ENCODE measurements around the gene AP2S1. TPM values are rescaled to one million over a fixed set of nuclear protein-coding genes. Genes with fewer than 3 reads are reported as not detected.
"Not testable (repeated sequence)": the region's sequence is repeated elsewhere in the genome, so short reads cannot be mapped to it uniquely, and the experiment has no call there.

Gene AP2S1
- total and polyA plus RNA-seq, 5 experiments from 2014 or later: 39.3 to 68.3 (median 63.8) TPM

DNA sequence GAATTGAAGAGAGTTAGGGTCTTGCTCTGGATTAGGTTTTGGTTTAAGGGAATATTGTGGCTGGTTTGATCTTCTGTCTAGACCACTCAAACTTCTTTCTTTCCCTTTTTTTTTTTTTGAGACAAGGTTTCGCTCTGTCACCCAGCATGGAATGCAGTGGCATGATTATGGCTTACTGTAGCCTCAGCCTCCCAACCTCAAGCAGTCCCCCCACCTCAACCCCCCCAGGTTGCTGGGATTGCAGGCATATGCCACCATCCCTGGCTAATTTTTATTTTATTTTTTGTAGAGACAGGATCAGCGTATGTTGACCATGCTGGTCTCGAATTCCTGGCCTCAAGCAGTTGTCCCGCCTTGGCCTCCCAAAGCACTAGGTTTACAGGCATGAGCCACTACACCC is 31.4 kb upstream of the AP2S1 start:
- H3K36me3 Mint-ChIP-seq: peaks cover 0 to 4% (median 2%) of the 10 kb centered on the region in 3 donors
- DNase-seq (no peak), ATAC-seq (no peak)
- H3K9me3 Mint-ChIP-seq: no peaks in the 10 kb centered on the region
- H3K27ac Mint-ChIP-seq: no peak overlapping the region
- peaks cover 10 to 21% (median 15%) of the 10 kb centered on the region in 4 donors for H3K4me1 Mint-ChIP-seq
- POLR2A ChIA-PET: no interaction called here
- no peaks in the 10 kb centered on the region for H3K27me3 Mint-ChIP-seq
- no peak overlapping the region for H3K4me3 Mint-ChIP-seq

DNA sequence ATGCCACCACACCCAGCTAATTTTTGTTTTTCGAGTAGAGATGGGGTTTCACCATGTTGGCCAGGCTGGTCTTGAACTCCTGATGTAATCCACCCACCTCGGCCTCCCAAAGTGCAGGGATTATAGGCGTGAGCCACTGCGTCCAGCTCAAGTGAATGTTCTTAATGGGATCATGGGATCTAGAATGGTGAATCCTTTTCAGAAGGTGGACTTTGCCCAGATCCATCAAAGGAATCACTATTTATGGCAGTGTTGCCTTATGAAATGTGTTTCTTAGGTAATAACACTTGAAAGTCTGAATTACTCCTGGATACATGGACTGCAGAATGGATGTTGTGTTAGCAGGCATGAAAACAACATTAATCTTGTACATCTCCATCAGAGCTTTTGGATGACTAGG is 30.4 kb upstream of the AP2S1 start:
- ATAC-seq (no peak), DNase-seq (no peak)
- H3K4me1 Mint-ChIP-seq: peaks cover 6 to 14% (median 7%) of the 10 kb centered on the region in 4 donors
- H3K9me3 Mint-ChIP-seq: no peaks in the 10 kb centered on the region
- H3K36me3 Mint-ChIP-seq: peaks cover 0 to 4% (median 2%) of the 10 kb centered on the region in 3 donors
- peak overlapping the region in 2 of 10 donors; percentile 3 to 48 for H3K27ac Mint-ChIP-seq
- POLR2A ChIA-PET: no interaction called here
- no peak overlapping the region for H3K4me3 Mint-ChIP-seq
- H3K27me3 Mint-ChIP-seq: no peaks in the 10 kb centered on the region

DNA sequence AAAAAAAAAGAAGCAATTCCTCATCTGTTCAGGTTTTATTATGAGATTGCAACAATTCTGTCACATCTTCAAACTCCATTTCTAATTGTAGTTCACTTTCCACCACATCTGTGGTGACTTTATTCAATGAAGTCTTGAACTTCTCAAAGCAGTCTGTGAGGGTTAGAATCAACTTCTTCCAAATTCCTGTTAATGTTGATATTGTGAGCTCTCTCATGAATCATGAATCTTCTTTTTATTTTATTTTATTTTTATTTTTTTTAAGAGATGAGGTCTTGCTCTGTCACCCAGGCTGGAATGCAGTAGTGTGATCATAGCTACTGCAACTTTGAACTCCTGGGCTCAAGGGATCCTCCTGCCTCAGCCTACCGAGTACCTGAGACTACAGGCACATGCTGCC is 29.8 kb upstream of the AP2S1 start:
- peaks cover 6 to 14% (median 8%) of the 10 kb centered on the region in 4 donors for H3K4me1 Mint-ChIP-seq
- no peak overlapping the region for H3K27ac Mint-ChIP-seq
- H3K27me3 Mint-ChIP-seq: no peaks in the 10 kb centered on the region
- peaks cover 0 to 4% (median 2%) of the 10 kb centered on the region in 3 donors for H3K36me3 Mint-ChIP-seq
- no peak overlapping the region for H3K4me3 Mint-ChIP-seq
- H3K9me3 Mint-ChIP-seq: no peaks in the 10 kb centered on the region
- DNase-seq (no peak), ATAC-seq (no peak)
- POLR2A ChIA-PET: interaction anchor here (0.6 kb wide), 1 partner anchor 14 kb away, joined by 4 read pairs; no protein-coding TSS in a partner anchor

DNA sequence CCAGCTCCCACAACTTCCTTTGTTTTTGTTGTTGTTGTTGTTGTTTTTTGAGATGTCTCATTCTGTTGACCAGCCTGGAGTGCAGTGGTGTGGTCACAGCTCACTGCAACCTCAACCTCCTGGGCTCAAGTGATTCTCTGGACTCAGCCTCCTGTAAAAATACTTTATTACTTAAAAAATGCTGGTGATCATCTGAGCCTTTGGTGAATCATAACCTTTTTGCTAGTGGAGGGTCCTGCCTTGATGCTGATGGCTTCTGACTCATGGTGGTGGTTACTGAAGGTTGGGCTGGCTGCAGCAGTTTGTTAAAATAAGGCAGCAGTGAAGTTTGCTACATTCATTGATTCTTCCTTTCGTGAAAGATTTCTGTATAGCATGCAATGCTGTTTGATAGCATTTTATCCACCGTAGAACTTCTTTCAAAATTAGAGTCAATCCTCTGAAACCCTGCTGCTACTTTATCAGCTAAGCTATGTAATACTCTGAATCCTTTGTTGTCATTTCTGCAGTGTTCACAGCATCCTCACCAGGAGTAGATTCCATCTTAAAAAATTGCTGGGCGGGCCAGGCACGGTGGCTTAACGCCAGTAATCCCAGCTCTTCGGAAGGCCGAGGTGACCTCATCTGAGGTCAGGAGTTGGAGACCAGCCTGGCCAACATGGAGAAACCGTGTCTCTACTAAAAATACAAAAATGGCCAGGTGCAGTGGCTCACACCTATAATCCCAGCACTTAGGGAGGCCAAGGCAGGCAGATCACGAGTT is 28.1 kb upstream of the AP2S1 start:
- no peak for DNase-seq
- Mint-ChIP-seq H3K27me3 (no peaks in the 10 kb centered on the region), H3K36me3 (peaks cover 0 to 9% (median 2%) of the 10 kb centered on the region in 3 donors), H3K9me3 (no peaks in the 10 kb centered on the region), H3K27ac (peak overlapping the region in 3 of 10 donors; percentile 37 to 63 (median 45)), H3K4me3 (no peak overlapping the region), H3K4me1 (peaks cover 6 to 14% (median 9%) of the 10 kb centered on the region in 4 donors)
- no peak for ATAC-seq
- POLR2A ChIA-PET: interaction anchor here (0.8 kb wide), 1 partner anchor 24 kb away, joined by 3 read pairs; no protein-coding TSS in a partner anchor

DNA sequence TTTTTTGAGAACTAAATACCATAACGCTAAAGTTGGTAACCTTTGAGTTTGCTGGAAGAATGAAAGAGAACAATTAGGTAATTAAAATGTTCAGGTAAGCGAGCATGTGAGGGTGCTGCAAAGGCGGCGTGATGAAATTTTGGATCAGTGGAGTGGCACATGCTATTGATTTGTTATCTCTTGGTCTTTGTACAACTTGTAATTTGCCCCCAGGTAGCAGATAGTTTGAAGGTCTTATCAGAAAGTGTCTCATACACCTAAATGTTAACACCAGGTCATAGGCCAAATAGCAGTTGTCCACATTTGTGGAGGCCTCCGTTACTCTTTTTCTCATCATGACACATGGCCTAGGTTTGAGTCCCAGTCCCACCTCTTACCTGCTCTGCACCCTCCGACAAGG is 25.0 kb upstream of the AP2S1 start:
- peak overlapping the region in 1 of 10 donors; percentile 66 for H3K27ac Mint-ChIP-seq
- peaks cover 0 to 11% (median 0%) of the 10 kb centered on the region in 3 donors for H3K36me3 Mint-ChIP-seq
- H3K4me1 Mint-ChIP-seq: peaks cover 0 to 11% (median 5%) of the 10 kb centered on the region in 4 donors
- H3K27me3 Mint-ChIP-seq: no peaks in the 10 kb centered on the region
- ATAC-seq (no peak), DNase-seq (no peak)
- POLR2A ChIA-PET: no interaction called here
- H3K4me3 Mint-ChIP-seq: no peak overlapping the region
- no peaks in the 10 kb centered on the region for H3K9me3 Mint-ChIP-seq

DNA sequence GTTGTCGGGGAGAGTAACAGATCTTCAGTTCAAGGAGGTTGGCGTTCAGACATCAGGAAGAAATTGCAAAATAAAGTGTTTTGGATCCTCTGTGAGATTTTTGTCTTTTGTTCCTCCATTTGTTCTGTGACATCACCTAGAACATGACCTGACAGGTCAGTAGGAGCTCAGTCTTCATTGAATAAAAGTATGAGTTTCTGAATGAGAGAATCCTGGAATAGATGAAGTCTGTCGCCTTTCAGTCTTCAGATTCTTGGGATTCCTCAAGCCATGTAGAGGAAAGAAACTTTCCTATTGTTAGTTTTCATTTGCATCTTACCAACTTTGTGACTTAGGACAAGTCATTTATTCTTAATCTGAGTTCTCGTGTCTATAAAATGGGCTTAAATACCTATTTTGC is 24.6 kb upstream of the AP2S1 start:
- peaks cover 0 to 10% (median 0%) of the 10 kb centered on the region in 3 donors for H3K36me3 Mint-ChIP-seq
- H3K27ac Mint-ChIP-seq: no peak overlapping the region
- ATAC-seq (no peak), DNase-seq (no peak)
- H3K27me3 Mint-ChIP-seq: no peaks in the 10 kb centered on the region
- H3K4me3 Mint-ChIP-seq: no peak overlapping the region
- H3K9me3 Mint-ChIP-seq: no peaks in the 10 kb centered on the region
- peaks cover 0 to 11% (median 5%) of the 10 kb centered on the region in 4 donors for H3K4me1 Mint-ChIP-seq
- POLR2A ChIA-PET: no interaction called here

DNA sequence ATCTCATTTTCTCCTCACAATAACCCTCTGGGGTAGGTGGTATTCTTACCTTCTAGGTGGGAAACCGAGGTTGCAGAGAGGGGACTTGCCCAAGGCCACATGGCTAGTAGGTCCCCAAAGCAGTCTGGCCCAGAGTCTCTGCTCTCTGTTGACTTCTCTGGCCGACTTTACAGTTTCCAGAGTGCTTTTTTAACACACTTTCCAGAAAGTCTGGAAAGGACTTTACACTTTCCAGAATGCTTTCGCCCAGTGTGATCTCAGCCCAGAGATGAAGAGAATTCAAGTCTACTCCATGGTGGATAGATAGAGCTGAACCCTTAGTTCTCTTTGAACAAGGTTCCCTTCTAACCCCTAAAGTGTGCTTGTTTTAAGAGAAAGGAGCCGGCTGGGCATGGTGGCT is 22.3 kb upstream of the AP2S1 start:
- no peaks in the 10 kb centered on the region for H3K27me3 Mint-ChIP-seq
- H3K9me3 Mint-ChIP-seq: no peaks in the 10 kb centered on the region
- H3K36me3 Mint-ChIP-seq: peaks cover 0 to 8% (median 0%) of the 10 kb centered on the region in 3 donors
- DNase-seq: no peak
- peaks cover 4 to 18% (median 9%) of the 10 kb centered on the region in 4 donors for H3K4me1 Mint-ChIP-seq
- no peak overlapping the region for H3K27ac Mint-ChIP-seq
- ATAC-seq: no peak
- POLR2A ChIA-PET: no interaction called here
- no peak overlapping the region for H3K4me3 Mint-ChIP-seq

DNA sequence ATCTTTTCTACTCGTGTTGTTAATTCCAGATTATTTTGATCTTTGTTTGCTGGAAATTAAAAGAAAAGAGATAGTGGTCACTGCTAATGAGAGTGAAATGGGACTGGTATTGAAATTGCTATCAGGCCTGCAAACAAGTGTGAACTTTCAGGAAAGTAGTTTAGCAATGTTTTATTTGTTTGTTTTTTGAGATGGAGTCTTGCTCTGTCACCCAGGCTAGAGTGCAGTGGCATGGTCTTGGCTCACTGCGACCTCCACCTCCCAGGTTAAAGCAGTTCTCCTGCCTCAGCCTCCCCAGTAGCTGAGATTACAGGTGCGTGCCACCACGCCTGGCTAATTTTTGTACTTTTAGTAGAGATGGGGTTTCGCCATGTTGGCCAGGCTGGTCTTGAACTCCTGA is 20.5 kb upstream of the AP2S1 start:
- H3K27ac Mint-ChIP-seq, POLR2A ChIA-PET, DNase-seq, H3K36me3 Mint-ChIP-seq, H3K9me3 Mint-ChIP-seq, H3K4me3 Mint-ChIP-seq, ATAC-seq, H3K27me3 Mint-ChIP-seq: not testable (repeated sequence)
- H3K4me1 Mint-ChIP-seq: peaks cover 11 to 34% (median 17%) of the 10 kb centered on the region in 4 donors

DNA sequence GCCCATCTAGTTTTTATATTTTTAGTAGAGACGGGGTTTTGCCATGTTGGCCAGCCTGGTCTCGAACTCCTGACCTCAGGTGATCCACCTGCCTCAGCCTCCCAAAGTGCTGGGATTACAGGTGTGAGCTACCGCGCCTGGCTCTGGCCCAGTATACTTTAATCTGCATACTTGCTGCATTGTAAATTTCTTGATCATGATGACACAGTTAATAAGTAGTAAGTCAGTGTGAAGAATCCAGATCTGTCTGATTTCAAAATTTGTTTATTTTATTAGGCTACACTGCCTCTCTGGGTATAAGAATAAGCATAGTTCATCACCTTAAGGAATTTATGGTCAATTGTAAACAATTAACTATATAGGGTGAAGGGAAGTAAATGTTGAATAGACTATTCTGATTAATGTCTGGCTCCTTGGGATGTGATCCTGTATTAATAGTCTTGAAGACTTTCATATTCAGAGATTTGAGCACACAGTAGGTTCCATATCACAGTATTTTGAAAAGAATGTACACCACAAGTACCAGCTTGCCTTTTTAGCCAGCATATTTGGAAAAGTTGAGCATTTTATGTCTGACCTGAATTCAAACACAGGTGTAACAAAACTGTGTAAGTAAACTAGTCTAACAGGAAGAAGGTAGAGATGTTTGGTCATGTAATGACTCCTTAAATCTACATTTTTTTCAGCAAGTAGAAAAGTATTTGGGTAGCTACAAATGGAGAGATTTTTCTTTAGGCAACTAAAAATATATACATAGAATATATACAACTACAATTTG is 17.6 kb upstream of the AP2S1 start:
- POLR2A ChIA-PET: interaction anchor here (0.7 kb wide), 1 partner anchor 388 kb away, joined by 4 read pairs; the partner anchor contains the start of gene CCDC9
- DNase-seq: no peak
- peak overlapping the region in 6 of 10 donors; percentile 26 to 58 (median 46) for H3K27ac Mint-ChIP-seq
- no peaks in the 10 kb centered on the region for H3K27me3 Mint-ChIP-seq
- ATAC-seq: no peak
- H3K9me3 Mint-ChIP-seq: no peaks in the 10 kb centered on the region
- H3K4me1 Mint-ChIP-seq: peaks cover 8 to 37% (median 25%) of the 10 kb centered on the region in 4 donors
- H3K4me3 Mint-ChIP-seq: peak overlapping the region in 1 of 10 donors; percentile 2
- peaks cover 0 to 6% (median 0%) of the 10 kb centered on the region in 3 donors for H3K36me3 Mint-ChIP-seq

DNA sequence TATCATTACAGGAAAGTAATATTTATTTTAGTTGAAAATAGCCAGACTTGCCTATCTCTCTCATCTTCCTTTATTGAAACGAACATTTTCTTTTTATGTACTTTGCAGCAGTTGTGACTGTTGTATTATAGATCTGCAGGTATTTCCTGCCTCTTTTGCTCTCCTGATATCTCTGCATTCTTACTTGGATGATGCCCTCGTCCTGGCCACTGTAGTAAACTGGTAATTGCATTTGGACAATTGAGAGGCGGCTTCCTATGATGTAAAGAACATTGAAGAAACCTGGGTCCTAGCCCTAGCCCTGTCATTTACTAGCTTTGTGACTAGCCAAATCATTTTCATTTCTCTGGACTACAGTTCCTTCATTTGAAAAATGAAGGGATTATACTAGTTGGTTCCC is 16.5 kb upstream of the AP2S1 start:
- ATAC-seq (no peak), DNase-seq (no peak)
- no peak overlapping the region for H3K4me3 Mint-ChIP-seq
- POLR2A ChIA-PET: no interaction called here
- H3K4me1 Mint-ChIP-seq: peaks cover 8 to 35% (median 25%) of the 10 kb centered on the region in 4 donors
- no peaks in the 10 kb centered on the region for H3K9me3 Mint-ChIP-seq
- H3K36me3 Mint-ChIP-seq: peaks cover 0 to 3% (median 0%) of the 10 kb centered on the region in 3 donors
- H3K27ac Mint-ChIP-seq: peak overlapping the region in 4 of 10 donors; percentile 11 to 58 (median 36)
- H3K27me3 Mint-ChIP-seq: no peaks in the 10 kb centered on the region

DNA sequence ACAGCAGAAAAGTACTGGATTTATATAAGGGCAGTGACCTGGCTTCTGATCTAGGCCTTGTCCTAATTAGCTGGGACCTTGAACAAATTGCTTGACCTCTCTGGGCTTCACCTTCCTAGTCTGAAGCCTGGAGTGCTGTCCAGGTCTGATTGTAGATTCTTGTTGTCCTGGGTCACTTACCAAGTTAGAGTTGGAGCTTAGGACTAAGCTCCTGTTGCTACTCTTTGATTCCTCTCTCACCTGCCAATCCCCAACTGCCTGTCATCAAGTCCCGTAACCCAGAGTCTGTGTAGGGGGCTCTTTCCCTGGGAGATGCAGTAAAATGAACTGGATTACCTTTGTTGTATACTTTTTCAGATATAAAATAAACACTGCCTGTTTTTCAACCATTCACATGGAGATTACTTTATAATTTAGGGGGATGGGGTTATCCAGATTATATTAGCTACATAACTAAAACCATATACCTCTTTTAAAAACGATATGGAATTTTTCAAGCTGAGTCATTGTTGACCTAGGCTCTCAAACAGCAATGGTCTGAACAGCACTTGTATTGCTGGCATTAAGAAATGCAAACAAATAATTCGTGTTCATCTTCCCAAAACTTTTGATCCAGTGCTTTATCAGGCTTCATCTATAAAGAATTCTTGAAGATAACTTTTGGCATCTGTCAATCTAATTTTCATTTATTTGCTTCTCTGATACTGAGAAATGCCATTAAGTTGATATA is 15.9 kb upstream of the AP2S1 start:
- no peaks in the 10 kb centered on the region for H3K9me3 Mint-ChIP-seq
- H3K4me3 Mint-ChIP-seq: no peak overlapping the region
- ATAC-seq (no peak), DNase-seq (no peak)
- peaks cover 0 to 3% (median 0%) of the 10 kb centered on the region in 3 donors for H3K36me3 Mint-ChIP-seq
- POLR2A ChIA-PET: interaction anchor here (0.6 kb wide), 1 partner anchor 19 kb away, joined by 3 read pairs; no protein-coding TSS in a partner anchor
- peaks cover 6 to 35% (median 24%) of the 10 kb centered on the region in 4 donors for H3K4me1 Mint-ChIP-seq
- H3K27ac Mint-ChIP-seq: peak overlapping the region in 5 of 10 donors; percentile 6 to 58 (median 49)
- no peaks in the 10 kb centered on the region for H3K27me3 Mint-ChIP-seq

All from naive thymus-derived CD8-positive, alpha-beta T cell (primary cell).